T-helper 2 cell treated with Interferon-gamma antibody and Interleukin-4, amounts not matched to agents 5 μg/mL and 100 μg/mL, for 36 hours (primary cell): ENCODE measurements around the gene TH.

ENCODE experiments used
- DNase-seq: peaks from one replicate; pipeline ENCODE4 v3.0.0; 2021; ENCODE audit warnings: low spot score
- H3K27ac Mint-ChIP-seq: one replicate; pipeline ENCODE4 v1.8.0; 2021; ENCODE audit warnings: mild to moderate bottlenecking, mixed read lengths
- H3K27me3 Mint-ChIP-seq: one replicate; pipeline ENCODE4 v1.8.0; 2021; ENCODE audit warnings: low read depth, mixed read lengths
- H3K36me3 Mint-ChIP-seq: one replicate; pipeline ENCODE4 v1.8.0; 2021; ENCODE audit warnings: low read depth, mixed read lengths
- H3K4me1 Mint-ChIP-seq: one replicate; pipeline ENCODE4 v1.8.0; 2021; ENCODE audit warnings: low read depth, mixed read lengths
- H3K4me3 Mint-ChIP-seq: one replicate; pipeline ENCODE4 v1.8.0; 2022; ENCODE audit warnings: mild to moderate bottlenecking, moderate library complexity, mixed read lengths
- H3K9me3 Mint-ChIP-seq: one replicate; pipeline ENCODE4 v1.8.0; 2021; ENCODE audit warnings: mixed read lengths

TH gene

GRCh38 chr11:2158966-2159365 lies 12.6 kb downstream of the TH start:
- Mint-ChIP-seq H3K4me3 (no peak overlapping the region), H3K4me1 (no peaks in the 10 kb centered on the region), H3K27me3 (no peaks in the 10 kb centered on the region), H3K36me3 (no peaks in the 10 kb centered on the region), H3K27ac (no peak overlapping the region), H3K9me3 (no peaks in the 10 kb centered on the region)
- DNase-seq: no peak

- Mint-ChIP-seq H3K9me3 (no peaks in the 10 kb centered on the region), H3K36me3 (no peaks in the 10 kb centered on the region), H3K4me1 (no peaks in the 10 kb centered on the region), H3K27me3 (no peaks in the 10 kb centered on the region), H3K27ac (no peak overlapping the region), H3K4me3 (no peak overlapping the region)
- no peak for DNase-seq
Observed at GRCh38 chr11:2158296-2158737, 13.3 kb downstream of the TH start.

DNA sequence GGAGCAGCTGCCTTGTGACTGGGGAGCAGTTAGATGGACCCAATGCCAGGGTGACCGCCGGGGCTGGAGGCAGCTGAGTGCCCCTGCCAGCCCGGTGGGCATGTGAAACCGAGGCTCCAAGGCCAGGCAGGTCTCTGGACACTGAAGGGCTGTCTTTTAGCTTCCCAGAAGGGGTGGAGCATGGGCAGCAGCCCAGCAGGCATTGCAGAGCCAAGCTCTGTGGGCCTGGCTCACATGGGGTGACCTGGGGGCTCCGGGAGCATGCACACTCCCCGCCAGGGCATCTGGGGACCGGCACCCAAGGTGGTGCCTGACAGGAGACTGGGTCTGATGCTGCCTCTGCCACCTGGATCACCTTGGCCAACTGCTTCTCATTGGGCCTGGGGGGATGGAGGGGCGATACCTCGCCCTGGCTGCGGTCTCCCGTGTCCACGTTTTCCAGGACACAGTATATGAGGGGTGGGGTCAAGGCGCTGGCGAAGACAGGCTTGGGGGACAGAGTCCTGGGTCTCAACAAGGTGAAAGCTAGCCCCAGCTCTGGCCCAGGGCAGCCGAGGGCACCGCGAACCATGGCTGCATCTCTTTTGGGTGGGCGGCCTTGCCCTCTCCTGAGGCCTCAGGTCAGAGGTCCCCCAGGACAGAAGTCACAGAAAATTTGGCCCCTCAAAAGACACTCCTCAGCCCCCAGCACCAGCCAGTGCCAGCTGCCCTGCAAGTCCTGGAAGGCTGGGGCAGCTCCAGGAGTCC lies 14.1 kb downstream of the TH start:
- DNase-seq: no peak
- no peaks in the 10 kb centered on the region for H3K9me3 Mint-ChIP-seq
- no peaks in the 10 kb centered on the region for H3K27me3 Mint-ChIP-seq
- H3K4me1 Mint-ChIP-seq: no peaks in the 10 kb centered on the region
- H3K4me3 Mint-ChIP-seq: no peak overlapping the region
- H3K27ac Mint-ChIP-seq: no peak overlapping the region
- H3K36me3 Mint-ChIP-seq: no peaks in the 10 kb centered on the region

GRCh38 chr11:2156416-2157182 lies 15.0 kb downstream of the TH start:
- H3K4me3 Mint-ChIP-seq: no peak overlapping the region
- H3K36me3 Mint-ChIP-seq: no peaks in the 10 kb centered on the region
- H3K27ac Mint-ChIP-seq: no peak overlapping the region
- peaks cover 3% of the 10 kb centered on the region for H3K4me1 Mint-ChIP-seq
- peak; percentile 38 for DNase-seq
- H3K27me3 Mint-ChIP-seq: no peaks in the 10 kb centered on the region
- no peaks in the 10 kb centered on the region for H3K9me3 Mint-ChIP-seq

- peaks cover 5% of the 10 kb centered on the region for H3K4me1 Mint-ChIP-seq
- DNase-seq: no peak
- no peaks in the 10 kb centered on the region for H3K36me3 Mint-ChIP-seq
- H3K27ac Mint-ChIP-seq: no peak overlapping the region
- H3K9me3 Mint-ChIP-seq: no peaks in the 10 kb centered on the region
- H3K27me3 Mint-ChIP-seq: peaks cover 8% of the 10 kb centered on the region
- no peak overlapping the region for H3K4me3 Mint-ChIP-seq
Observed at GRCh38 chr11:2155511-2155910, 16.1 kb downstream of the TH start.

- Mint-ChIP-seq H3K27me3 (peaks cover 13% of the 10 kb centered on the region), H3K9me3 (no peaks in the 10 kb centered on the region), H3K4me3 (no peak overlapping the region), H3K36me3 (no peaks in the 10 kb centered on the region), H3K4me1 (peaks cover 5% of the 10 kb centered on the region), H3K27ac (no peak overlapping the region)
- DNase-seq: no peak
Observed at GRCh38 chr11:2154889-2155288, 16.7 kb downstream of the TH start.

DNA sequence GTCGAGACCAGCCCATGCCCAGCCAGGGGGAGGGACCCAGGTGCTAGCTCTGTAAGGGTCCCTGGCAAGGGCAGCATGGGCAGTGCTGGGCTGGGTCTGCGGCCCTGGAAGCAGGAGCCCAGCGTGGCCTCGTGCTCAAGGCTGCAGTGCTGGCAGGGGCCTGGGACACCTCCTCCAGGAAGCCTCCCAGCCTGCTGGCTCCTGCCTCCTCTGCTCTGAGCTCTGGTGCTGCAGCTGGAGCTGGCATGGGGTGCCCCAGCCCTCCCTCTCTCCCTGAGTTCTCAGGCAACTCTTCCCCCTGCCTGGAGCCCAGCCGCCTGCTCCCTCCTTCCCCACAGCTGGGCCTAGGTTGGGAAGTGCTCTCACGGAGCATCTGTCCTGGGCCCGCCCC lies 17.4 kb downstream of the TH start:
- peaks cover 16% of the 10 kb centered on the region for H3K27me3 Mint-ChIP-seq
- no peaks in the 10 kb centered on the region for H3K9me3 Mint-ChIP-seq
- peaks cover 5% of the 10 kb centered on the region for H3K4me1 Mint-ChIP-seq
- no peaks in the 10 kb centered on the region for H3K36me3 Mint-ChIP-seq
- DNase-seq: no peak
- H3K4me3 Mint-ChIP-seq: no peak overlapping the region
- H3K27ac Mint-ChIP-seq: no peak overlapping the region

DNA sequence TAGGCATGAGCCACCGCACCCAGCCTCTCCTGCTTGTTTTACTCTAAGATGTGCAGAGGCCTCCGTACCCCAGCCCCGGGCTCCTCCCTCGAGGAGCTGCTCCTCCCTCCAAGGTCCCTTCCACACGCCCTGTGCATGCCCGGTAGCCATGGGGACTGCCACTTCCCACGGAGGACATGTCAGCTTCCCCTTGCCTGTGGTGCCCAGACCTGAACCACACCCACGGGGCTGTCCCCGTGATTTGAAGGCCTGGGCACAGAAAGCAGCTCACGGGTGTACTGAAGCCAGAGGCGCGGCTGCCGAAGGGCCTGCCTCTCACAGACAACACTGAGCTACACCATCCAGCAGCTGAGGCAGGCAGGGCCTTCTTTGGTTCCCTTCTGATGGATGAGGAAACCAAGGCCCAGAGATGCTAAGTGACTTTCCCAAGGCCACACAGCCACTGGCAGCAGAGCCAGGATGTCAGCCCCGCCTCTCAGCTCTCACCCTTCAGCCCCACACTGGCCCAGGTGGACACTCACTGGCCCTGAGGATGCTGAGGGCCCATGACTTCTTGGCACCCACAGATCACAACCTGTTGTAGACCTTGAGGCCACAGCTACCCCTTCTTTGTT lies 17.9 kb downstream of the TH start:
- H3K4me1 Mint-ChIP-seq: peaks cover 5% of the 10 kb centered on the region
- H3K4me3 Mint-ChIP-seq: no peak overlapping the region
- H3K27me3 Mint-ChIP-seq: peaks cover 21% of the 10 kb centered on the region
- H3K27ac Mint-ChIP-seq: no peak overlapping the region
- no peak for DNase-seq
- H3K36me3 Mint-ChIP-seq: no peaks in the 10 kb centered on the region
- H3K9me3 Mint-ChIP-seq: no peaks in the 10 kb centered on the region

GRCh38 chr11:2151500-2152257 lies 19.9 kb downstream of the TH start:
- H3K27me3 Mint-ChIP-seq: peaks cover 35% of the 10 kb centered on the region
- peak overlapping the region; percentile 18 for H3K4me3 Mint-ChIP-seq
- peak; percentile 59 for DNase-seq
- H3K36me3 Mint-ChIP-seq: no peaks in the 10 kb centered on the region
- H3K27ac Mint-ChIP-seq: no peak overlapping the region
- H3K9me3 Mint-ChIP-seq: no peaks in the 10 kb centered on the region
- H3K4me1 Mint-ChIP-seq: peaks cover 5% of the 10 kb centered on the region

DNA sequence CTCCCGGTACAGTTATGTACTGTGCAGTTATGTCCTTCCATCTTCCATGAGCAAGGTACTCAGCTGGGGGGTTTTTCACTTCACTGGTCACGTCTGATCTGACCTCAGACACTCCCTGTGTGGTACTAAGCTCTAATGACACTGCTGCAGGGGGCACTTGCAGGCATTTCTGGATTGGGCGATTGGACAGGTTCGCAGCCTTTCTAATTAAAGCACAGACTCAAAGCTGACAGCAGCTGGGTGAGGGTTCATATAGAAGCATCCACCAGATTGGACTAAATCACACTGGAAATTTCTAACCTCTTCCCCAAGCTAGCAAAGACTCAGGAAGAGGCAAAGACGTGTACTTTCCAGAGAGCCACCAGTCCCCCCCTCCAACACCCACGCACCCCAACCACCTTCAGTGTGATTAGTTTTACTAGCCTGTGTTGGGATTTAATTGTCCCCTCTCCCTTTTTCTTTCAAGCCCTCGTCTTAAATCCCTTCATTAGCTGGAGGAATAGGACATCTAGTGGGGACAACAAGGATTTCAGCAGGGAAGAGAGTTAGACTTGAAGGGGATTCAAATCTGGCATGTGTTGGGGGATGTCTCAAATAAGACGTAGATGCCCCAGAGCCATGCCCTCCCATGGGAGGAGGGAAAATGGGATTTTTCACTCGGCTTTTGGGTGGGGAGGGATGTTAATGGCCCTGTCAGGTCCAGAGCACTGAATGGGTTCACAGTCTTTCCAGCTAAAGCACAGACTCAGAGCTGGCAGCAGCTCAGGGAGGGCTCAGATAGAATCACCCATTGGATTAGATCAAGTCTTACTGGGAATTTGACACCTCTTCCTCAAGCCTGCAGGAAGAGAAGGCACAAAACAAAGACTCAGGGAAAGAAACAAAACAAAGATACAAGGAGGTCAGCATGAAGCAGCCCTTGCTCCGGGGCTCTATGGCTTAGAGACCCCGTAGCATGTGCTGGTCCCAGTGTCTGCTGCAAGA lies 21.5 kb downstream of the TH start:
- no peak overlapping the region for H3K4me3 Mint-ChIP-seq
- H3K36me3 Mint-ChIP-seq: no peaks in the 10 kb centered on the region
- H3K27me3 Mint-ChIP-seq: peaks cover 49% of the 10 kb centered on the region
- peaks cover 5% of the 10 kb centered on the region for H3K4me1 Mint-ChIP-seq
- no peak for DNase-seq
- no peak overlapping the region for H3K27ac Mint-ChIP-seq
- H3K9me3 Mint-ChIP-seq: no peaks in the 10 kb centered on the region

- peaks cover 5% of the 10 kb centered on the region for H3K4me1 Mint-ChIP-seq
- no peak overlapping the region for H3K27ac Mint-ChIP-seq
- peaks cover 56% of the 10 kb centered on the region for H3K27me3 Mint-ChIP-seq
- H3K9me3 Mint-ChIP-seq: no peaks in the 10 kb centered on the region
- no peaks in the 10 kb centered on the region for H3K36me3 Mint-ChIP-seq
- no peak for DNase-seq
- no peak overlapping the region for H3K4me3 Mint-ChIP-seq
Observed at GRCh38 chr11:2149460-2149859, 22.2 kb downstream of the TH start.

GRCh38 chr11:2148595-2148994 lies 23.0 kb downstream of the TH start:
- peaks cover 60% of the 10 kb centered on the region for H3K27me3 Mint-ChIP-seq

DNA sequence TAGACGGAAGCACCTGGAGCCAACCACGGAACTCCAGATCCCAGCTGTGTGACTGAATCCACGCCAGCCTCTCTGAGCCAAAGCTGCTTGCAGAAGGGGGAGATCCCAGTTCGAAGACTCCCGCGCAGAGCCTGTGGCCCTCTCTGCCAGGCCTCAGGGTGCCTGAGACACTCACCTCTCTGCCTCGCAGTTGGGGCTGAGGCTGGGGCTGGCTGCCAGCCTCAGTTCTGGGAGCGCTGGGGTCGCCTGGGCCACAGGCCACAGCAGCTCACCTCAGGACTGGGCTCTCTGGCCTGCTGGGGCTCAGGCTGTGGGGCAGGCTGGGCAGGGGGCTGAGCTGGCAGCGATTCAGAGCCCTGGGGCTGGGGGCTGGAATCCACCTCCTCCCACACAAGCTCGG lies 24.2 kb downstream of the TH start:
- no peaks in the 10 kb centered on the region for H3K36me3 Mint-ChIP-seq
- H3K27me3 Mint-ChIP-seq: peaks cover 72% of the 10 kb centered on the region
- DNase-seq: no peak
- no peak overlapping the region for H3K27ac Mint-ChIP-seq
- peaks cover 5% of the 10 kb centered on the region for H3K4me1 Mint-ChIP-seq
- no peak overlapping the region for H3K4me3 Mint-ChIP-seq
- no peaks in the 10 kb centered on the region for H3K9me3 Mint-ChIP-seq

More at GRCh38 chr11:2148595-2148994, 23.0 kb downstream of the TH start:
- no peak overlapping the region for H3K27ac Mint-ChIP-seq
- H3K4me3 Mint-ChIP-seq: no peak overlapping the region
- no peaks in the 10 kb centered on the region for H3K36me3 Mint-ChIP-seq
- peaks cover 5% of the 10 kb centered on the region for H3K4me1 Mint-ChIP-seq
- no peak for DNase-seq
- no peaks in the 10 kb centered on the region for H3K9me3 Mint-ChIP-seq
